DMS114 treated with DMSO at 0.1 percent for 48 hours (cell line): Measurements from ENCODE around the gene LEPR.

Experiments used
- DNase-seq: peaks from one replicate; lab custom pipeline; 2025; ENCODE audit not compliant: unreplicated experiment; lab: John Stamatoyannopoulos, UW

LEPR gene

GRCh38 chr1:65412256-65412983, 8.0 kb upstream of the LEPR start:
- no peak for DNase-seq

- no peak for DNase-seq
These were observed 7.5 kb upstream of the LEPR start for GRCh38 chr1:65412984-65413375.

GRCh38 chr1:65414538-65414937, 5.9 kb upstream of the LEPR start:
- no peak for DNase-seq

GRCh38 chr1:65416767-65417166, 3.7 kb upstream of the LEPR start:
- DNase-seq: no peak

- no peak for DNase-seq
These were observed 2.7 kb upstream of the LEPR start for GRCh38 chr1:65417729-65418128.

GRCh38 chr1:65418522-65419185, 1.8 kb upstream of the LEPR start:
- DNase-seq: no peak

GRCh38 chr1:65419681-65420589, 533 bp upstream of the LEPR start:
- peak; percentile 94 for DNase-seq

- no peak for DNase-seq
These were observed 1.0 kb downstream of the LEPR start for GRCh38 chr1:65421351-65422025.

GRCh38 chr1:65422241-65423203, 2.1 kb downstream of the LEPR start:
- no peak for DNase-seq

GRCh38 chr1:65423884-65424572, 3.6 kb downstream of the LEPR start:
- DNase-seq: no peak

- DNase-seq: no peak
These were observed 4.1 kb downstream of the LEPR start for GRCh38 chr1:65424573-65424889.

- DNase-seq: no peak
These were observed 4.5 kb downstream of the LEPR start for GRCh38 chr1:65425006-65425405.

- no peak for DNase-seq
These were observed 5.2 kb downstream of the LEPR start for GRCh38 chr1:65425697-65426096.

- no peak for DNase-seq
These were observed 8.6 kb downstream of the LEPR start for GRCh38 chr1:65429078-65429477.

GRCh38 chr1:65429806-65430205, 9.3 kb downstream of the LEPR start:
- DNase-seq: no peak

GRCh38 chr1:65431111-65431705, 10.7 kb downstream of the LEPR start:
- DNase-seq: peak; percentile 20

GRCh38 chr1:65432918-65433317, 12.4 kb downstream of the LEPR start:
- DNase-seq: no peak

- DNase-seq: no peak
These were observed 13.8 kb downstream of the LEPR start for GRCh38 chr1:65434255-65434654.

GRCh38 chr1:65434760-65435159, 14.3 kb downstream of the LEPR start:
- DNase-seq: no peak
